GM18873 (cell line): ENCODE measurements around the gene IMPG1.
"Not testable (repeated sequence)": the region's sequence is repeated elsewhere in the genome, so short reads cannot be mapped to it uniquely, and the experiment has no call there.

Experiments
- ATAC-seq: cut with Tn5 transposase; IDR thresholded peaks from one replicate; pipeline ENCODE4 v1.9.1; 2021; ENCODE audit warnings: mild to moderate bottlenecking, moderate library complexity, moderate number of reproducible peaks; ENCODE audit not compliant: unreplicated experiment, low FRiP score

IMPG1 gene

DNA sequence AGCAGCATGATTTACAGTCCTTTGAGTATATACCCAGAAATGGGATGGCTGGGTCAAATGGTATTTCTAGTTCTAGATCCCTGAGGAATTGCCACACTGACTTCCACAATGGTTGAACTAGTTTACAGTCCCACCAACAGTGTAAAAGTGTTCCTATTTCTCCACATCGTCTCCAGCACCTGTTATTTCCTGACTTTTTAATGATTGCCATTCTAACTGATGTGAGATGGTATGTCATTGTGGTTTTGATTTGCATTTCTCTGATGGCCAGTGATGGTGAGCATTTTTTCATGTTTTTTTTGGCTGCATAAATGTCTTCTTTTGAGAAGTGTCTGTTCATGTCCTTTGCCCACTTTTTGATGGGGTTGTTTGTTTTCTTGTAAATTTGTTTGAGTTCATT lies 172.2 kb downstream of the IMPG1 start:
- ATAC-seq, result not testable (repeated sequence)

DNA sequence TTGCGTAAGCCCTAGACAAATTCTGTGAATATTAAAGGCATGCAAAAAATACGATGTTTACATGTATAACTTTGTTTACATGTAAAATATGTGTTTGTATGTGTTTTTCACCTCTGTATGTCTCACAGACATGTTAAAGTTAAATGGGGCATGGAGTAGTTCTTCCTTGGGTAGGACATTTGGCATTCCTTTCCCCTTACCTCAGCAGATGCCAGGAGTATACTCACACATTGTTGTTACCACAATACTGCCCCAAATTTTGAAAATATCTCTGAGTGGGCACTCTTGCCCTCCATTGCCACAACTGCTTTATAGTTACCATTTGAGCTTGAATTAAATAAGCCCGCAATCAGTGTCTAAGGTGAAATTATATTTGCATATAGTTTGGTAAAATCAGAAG lies 175.9 kb downstream of the IMPG1 start:
- ATAC-seq, result no peak

DNA sequence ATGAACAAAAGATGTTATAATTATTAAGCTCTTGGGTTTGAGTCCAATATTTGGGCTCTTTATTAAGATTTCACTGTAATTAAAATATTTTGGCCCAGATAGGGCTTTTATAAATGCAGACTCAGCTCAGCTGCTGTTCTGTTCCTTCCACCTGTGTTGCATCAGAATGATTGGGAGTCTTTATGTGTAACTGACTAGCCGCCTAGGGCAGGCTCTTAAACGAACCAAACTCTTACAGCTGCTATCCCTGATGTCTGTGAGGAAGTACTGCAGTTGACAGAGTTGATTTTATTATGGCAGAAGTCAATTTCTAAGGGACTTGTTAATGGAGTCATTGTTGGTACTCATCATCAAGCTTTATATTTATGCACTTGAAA lies 178.7 kb downstream of the IMPG1 start:
- no peak for ATAC-seq

DNA sequence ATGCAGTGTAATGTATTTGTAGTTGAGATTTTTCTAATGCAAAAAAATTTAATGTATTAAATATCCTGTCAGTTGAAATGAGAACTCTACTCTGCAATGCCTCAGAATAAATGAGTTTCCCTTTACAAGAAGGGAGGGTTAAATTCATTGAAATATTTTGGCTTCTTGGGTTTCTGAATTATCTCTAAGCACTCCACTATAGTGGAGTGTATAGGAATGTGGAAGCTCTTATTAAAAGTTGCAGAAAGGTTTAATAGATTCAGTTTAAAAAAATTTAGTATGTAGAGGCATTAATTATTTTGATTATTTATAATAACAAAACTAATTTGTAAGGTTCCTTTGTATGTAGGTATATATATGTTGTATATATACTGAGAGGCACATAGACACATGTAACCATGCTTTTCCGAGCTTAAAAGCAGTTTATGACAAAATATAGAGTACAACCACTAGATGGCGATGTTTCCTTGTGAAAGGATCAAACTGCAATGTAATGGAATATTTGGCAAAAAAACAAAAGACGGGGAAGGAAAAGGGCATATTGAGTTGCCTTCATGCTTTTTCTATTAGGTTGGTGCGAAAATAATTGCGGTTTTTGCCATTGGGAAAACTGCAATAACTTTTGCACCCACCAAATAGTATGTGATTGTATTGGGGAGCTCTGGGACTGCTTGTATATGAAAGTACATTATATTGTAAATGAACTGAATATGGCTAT lies 179.2 kb downstream of the IMPG1 start:
- ATAC-seq, result peak; percentile 73

DNA sequence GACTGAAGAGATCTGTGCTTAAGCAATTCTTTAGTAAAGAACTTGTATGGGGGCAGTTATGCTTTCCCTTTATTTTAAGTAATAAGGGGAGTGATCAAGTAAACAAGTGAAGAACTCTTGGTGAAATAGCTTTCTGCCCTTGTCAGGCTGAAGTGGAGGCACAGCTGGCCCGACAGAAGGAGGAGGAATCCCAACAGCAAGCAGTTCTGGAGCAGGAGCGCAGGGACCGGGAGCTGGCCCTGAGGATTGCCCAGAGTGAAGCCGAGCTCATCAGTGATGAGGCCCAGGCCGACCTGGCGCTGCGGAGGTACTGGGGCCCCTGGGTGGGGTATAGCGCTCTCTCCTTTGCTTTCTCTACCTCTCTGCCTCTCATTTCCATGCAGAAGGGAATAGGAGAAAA lies 180.1 kb downstream of the IMPG1 start:
- no peak for ATAC-seq

DNA sequence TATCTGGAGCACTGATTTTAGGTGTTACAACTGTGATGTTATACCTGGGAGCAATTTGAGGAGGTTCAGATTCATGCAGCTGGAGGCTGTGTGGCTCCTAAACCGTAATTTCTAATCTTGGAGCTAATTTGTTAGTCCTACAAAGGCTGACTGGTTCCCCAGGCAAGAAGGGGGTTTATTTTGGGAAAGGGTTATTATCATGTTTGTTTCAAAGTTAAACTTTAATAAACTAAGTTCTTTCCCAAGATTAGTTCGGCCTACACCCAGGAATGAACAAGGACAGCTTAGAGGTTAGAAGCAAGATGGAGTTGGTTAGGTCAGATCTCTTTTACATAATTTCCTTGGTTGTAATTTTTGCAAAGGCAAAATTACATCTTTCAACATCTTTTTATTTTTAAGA lies 187.6 kb downstream of the IMPG1 start:
- ATAC-seq, result no peak

DNA sequence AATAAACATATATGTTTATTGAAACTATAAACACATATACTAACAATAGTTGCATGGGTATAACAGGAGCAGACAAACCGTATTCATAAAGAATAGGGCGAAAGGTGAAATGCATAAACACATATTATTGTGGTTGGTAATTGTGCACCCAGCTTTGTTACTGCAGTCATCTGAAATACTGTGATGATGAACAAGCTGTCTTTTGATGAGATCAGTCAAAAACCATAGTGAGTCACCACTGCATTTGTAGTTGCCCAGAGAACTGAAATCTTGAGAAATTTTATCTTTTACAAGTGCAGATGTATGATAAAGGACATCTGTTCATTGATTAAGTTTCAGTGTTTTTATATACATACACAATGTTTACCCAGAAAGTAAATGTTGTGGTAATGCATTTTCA lies 189.7 kb downstream of the IMPG1 start:
- ATAC-seq, result no peak

DNA sequence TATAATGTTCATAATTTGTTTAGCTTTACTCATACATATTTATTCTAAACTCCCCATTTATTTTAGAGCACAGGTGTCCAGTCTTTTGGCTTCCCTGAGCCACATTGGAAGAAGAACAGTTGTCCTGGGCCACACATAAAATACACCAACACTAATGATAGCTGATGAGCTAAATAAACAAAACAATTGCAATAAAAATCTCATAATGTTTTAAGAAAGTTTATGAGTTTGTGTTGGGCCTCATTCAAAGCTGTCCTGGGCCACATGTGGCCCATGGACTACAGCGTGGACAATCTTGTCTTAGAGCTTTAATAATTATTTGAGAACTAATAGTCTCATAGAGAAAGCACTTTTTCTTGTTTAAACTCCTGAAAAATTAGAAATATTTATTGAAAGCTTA lies 192.2 kb downstream of the IMPG1 start:
- no peak for ATAC-seq

DNA sequence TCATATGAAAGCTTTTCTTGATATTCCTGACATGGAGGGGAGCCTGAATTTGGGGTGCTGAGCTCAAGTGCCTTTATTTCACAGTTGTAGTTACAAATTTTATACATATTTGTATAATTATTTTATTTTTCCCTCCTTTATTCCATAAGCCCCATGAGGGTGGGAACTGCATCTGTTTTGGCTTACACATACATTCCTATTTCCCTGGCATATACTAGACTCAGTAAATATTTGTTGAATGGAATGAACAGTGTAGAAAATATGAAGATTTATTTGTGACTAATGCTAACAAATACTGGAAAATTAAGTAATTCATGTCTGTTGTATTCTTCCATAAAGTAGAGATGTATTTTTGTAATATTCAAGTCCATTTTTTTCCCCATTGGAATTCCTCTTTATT lies 196.3 kb downstream of the IMPG1 start:
- no peak for ATAC-seq

DNA sequence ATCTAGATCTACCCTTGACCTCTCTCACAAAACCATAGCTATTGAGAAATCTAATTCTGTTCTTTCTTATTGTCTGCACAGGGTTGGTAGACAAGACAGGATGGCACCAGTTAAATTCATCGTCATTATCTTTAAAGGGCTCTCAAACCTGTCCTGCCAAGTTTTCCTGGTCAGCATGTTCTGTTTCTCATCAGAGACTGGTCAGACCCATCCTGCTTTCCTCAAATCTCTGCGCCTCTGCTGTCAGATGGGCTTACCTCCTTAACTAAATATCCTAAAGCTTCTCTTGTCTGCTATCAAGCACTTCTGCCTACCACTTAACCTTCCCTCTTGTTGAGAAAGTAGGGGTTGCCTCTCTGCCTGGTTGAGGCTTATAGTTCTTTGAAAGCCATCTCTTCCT lies 198.2 kb downstream of the IMPG1 start:
- no peak for ATAC-seq
